Measurements from ENCODE around the gene TMSB10.
A peak's percentile ranks its signal among the peaks of the same experiment; 100 is the strongest.

The TMSB10 gene

DNA sequence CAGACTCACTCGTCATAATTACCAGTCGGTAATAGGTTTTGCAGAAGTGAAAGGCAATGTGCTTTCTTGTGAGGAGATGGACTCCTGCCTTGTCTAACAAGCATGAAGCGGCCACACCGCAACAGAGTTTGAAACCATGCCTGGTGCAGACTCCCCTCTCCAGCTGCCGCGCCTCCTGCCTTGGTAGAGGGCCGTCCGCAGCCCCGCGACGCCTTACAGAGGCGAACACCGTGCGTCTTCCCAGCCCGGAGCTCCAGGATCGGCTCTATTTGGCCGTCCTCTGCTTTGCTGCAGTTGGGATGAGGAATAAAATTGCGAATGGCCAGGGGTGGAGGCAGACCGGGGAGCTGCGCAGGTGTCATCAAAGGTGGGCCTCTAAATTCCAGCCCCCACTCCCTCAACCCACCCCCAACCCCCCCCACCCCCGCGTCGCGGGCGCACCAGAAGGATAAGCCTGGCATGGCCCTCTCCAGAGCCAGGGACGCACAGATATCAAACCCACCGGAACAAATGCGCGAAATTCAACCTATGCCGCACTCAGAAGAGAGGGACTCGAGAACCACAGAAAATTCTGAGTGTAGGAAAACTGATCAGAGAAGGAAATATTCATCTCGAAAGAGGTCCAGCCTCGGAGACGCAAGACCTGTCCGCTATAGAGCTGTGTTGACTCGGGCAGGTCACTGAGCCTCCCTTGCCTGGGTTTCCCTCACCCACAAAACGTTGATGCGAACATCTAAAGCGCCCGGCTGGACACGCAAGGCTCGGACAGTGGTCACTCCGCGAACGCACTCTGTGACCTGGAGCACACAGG is 25.7 kb upstream of the TMSB10 start:
- H3K4me3 ChIP-seq (ENCODE audit: low read depth, low read length) = peak overlapping the region; percentile 50

DNA sequence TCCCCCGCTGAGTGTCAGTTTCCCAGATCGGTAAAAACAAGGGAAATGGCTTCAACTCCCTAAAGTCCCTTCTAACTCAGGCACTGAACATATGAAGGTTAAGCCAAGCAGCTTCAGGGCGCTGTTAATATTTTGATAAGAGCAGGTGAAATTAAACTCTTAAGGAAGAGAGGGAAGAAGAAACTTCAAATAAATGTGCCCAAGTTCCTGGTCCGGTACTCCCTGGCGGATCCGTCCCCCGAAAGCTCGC is 25.1 kb upstream of the TMSB10 start:
- H3K4me3 ChIP-seq (ENCODE audit: low read depth, low read length) = peak overlapping the region; percentile 50

DNA sequence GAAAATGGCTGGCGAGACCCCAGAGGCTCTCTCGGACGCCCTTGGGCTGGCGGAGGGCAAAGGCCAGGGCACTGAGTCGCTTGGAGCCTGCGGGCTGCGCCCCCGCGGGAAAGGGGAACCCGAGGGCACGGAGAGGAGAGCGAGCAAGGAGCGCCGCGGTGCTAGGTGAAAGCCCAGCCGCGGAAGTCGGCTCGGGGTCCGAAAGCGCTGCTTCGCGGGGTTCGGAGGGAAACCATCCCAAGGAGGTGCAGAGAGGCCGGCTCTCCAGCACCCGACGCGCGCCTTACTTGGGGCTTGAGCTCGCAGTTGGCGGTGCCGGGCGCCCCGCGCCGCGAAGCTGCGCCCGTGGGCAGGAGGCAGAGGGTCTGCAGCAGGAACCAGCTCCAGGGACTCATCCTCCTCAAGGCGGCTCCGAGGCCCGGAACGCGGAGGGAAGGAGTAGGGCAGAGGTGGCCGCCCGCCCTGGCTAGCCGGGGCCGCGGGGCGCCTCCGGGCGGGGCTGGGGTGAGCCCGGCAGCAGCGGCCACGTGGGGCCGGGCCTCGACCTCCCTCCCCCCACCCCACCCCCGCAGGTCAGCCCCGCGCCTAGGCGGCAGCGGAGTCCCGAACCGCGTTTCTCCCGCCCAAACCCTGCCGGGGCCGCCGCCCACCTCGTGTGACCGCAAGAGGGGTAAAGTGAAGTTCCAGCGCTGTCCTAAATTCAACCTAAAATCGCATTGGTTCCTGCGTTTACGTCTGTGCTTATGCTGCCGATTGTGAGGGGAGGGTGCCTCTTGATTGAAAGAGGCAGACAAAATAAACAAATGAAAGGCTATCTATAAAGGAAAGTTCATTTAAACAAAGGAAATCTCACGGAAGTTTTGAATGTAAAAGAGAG is 24.6 kb upstream of the TMSB10 start, which contains the start of gene TRABD2A:
Gene TRABD2A (minus strand): TSS at position 440 of the 877 bp plus-strand sequence. CDS start 45 bp downstream, at position 395.
- peak within 1 kb of the TSS; percentile 50 for H3K4me3 ChIP-seq (ENCODE audit: low read depth, low read length)

DNA sequence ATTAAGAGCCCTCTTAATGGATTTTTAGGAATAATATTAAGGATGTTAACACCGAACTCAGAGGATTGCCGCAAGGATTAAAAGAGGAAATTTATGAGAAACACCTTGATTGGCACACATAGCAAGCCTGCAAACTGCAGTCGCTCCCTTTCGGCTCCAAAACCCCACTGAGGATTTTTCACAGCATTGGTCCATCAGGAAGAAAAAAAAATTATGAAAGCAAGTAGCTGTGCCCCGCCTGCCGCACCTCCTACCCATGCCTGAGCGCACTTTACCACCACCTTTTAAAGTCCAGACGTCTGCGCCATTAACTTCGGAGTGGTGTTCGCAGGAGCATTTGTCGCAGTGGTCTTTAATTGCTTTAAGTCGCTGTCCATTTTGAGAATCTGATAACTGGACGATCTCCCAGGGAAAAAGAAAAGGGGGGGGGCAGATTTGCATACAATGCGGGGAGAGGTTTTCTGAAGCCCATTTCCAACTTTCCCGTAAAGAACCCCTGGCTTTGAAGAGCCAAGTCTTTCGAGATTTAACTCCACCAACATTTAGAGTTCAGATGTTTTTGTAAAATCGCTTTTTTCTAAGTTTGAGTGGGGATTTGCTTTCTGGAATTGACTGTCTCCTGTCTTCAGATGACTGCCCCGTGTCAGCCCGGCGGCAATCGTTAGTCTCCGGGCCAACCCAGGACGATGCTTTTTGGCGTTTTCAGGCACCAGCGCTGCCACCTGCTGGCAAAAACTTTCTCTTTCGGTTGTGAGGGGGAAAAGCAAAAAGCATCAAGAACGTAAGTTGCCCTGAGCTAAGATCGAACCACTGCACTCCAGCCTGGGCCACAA is 23.7 kb upstream of the TMSB10 start:
- peak overlapping the region; percentile 38 for H3K4me3 ChIP-seq (ENCODE audit: low read depth, low read length)

DNA sequence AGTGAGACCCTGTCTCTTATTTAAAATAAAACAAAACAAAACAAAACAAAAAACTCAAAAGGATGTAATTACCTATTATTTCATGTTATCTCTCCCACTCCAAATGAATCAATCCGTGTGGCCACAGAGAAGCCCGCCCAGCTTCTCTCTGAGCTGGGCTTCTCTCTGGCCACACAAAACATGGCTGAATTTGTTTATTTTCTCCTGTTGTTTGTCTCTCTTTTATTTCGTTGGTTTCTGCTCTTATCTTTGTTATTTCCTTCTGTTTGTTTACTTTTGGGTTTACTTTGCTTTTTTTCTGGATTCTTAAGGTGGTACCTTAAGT is 23.1 kb upstream of the TMSB10 start:
- H3K4me3 ChIP-seq (ENCODE audit: low read depth, low read length) = no peak overlapping the region

DNA sequence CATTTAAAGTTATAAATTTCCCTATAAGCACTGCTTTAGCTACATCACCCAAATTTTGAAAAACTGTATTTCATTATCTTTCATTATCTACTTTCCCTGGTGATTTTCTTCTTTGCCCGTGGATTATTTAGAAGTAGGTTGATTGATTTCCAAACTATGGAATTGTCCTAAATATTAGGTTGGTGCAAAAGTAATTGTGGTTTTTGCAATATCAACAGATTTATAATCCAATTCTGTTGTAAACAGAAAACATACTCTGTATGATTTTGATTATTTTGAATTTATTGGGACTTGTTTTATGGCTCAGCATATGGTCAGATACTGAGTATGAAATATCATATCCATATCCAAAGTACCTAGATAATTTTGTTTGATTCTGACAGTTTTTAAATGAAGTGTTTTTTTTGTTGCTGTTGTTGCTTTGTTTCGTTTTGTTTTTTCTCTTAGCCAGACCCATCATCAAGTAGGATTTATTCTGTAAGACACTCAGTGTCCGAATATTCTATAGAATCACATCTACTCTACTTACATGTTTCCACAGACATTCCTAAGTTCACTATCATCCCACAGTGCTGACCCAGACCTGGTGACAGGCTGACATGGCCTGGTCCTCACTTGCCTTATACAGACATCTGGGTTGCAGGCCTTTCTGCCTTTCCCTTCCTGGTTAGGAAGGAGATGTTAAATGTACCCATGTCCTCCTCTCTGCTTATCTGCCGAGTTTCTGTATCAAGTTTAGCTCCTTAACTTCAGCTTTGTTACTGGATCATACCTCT is 22.5 kb upstream of the TMSB10 start:
- no peak overlapping the region for H3K4me3 ChIP-seq (ENCODE audit: low read depth, low read length)

DNA sequence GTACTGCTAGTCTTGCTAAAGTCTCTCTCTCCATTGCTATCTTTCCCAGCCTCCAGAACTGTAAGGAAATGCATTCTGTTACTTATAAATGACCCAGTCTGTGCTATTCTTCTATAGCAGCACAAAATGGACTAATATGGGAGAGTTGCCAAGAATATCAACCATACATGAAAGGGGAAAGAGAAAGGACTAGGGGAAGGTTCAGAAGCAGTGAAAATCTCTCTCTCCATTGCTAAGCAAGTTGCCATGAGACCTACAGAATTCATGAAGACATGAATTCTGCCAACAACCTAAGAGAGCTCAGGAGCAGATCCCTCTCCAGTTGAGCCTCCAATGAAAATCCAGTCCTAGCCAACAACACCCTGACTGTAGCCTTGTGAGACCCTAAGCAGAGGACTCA is 21.0 kb upstream of the TMSB10 start:
- H3K4me3 ChIP-seq (ENCODE audit: low read depth, low read length) = no peak overlapping the region

DNA sequence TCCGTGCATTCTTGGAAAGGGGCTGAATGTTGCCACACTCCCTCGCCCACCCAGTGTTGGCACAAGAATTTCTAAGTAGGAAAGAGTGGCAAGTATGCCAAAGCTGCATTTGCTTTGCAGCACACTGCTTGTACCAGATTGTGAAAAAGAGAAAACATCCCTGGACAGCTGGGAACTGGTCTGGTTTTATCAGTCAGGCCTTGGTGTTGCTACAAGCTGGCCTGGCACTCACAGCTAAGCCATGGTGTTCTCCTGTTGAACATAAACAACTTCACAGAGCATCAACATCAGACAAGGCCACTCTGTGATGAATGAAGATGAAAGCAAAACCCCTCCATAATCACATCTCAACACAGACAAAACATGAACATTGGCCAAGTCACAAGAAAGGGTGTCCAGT is 20.3 kb upstream of the TMSB10 start:
- H3K4me3 ChIP-seq (ENCODE audit: low read depth, low read length) = no peak overlapping the region

DNA sequence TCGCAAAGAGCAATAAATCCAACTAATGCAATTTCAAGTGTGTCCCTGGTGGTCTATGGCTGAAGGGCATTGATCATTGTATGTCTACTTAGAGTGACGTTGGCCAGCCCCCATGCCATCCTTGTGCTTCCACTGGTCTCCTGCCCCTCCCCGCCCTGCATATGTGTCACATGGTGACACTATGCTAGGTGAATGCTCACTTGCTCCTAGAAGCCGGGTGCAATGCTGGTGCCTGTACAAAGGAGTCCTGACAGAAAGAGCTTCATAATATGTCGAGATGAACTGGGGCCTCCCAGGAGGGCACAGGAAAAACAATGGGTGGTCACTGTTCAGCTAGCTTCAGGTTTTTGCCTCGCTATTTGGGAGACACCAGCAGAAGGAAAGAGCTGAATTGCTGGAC is 18.7 kb upstream of the TMSB10 start:
- H3K4me3 ChIP-seq (ENCODE audit: low read depth, low read length) = no peak overlapping the region

DNA sequence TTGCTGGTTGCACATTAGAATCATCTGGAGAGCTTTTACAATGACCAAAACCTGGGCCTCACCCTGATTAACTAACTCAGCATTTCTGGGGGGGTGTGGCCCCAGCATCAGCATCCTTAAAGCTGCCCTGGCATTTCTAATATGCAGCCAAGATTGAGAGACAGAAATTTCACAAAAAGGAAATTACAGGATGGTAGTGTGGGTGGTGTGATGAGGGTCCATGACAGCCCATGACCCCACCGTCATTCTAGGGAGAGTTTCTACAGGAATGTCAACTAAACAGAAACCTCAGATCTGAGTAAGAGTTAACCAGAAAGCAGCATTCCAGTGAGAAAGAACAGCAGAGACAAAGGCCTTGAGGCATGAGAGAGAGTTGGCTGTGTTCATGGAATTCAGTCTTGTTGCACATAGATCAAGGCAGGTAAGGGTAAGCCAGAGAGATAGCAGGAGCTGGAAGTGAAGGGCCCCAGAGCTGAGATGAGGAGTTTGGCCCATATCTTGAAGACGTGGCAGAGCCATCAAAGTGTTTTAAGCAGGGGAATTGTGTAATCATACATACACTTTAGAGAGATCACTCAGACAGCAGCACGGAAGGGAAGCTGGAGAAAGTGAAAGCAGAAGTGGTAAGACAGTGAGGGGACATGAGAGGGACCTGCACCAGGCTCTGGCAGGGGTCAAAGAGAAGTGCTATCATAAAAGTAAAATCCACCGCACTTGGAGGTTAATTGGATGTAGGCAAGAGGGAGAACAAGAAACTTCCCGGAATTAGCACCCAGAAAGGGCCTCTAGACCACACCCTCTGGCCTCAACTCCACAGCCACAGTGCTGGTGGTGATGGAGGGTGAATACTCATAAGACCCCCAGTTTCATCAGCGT is 16.8 kb upstream of the TMSB10 start:
- no peak overlapping the region for H3K4me3 ChIP-seq (ENCODE audit: low read depth, low read length)

DNA sequence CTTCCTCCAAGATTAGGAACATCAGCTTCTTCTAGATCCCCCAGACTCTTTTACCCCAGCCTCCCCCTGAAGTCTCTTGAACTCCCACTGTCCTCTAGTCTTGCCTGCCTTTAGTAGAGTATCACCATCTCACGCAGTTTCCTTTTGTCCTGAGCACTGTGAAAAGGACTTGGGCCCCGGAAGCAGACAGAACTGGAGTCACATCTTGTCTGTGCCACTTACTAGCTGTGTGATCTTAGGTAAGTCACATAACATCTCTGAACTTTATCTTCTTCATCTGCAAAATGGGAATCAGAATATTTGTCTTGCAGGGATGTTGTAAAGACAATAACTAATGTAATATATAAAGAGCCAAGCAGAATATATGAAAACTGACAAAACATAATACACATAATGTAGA is 16.1 kb upstream of the TMSB10 start:
- no peak overlapping the region for H3K4me3 ChIP-seq (ENCODE audit: low read depth, low read length)

DNA sequence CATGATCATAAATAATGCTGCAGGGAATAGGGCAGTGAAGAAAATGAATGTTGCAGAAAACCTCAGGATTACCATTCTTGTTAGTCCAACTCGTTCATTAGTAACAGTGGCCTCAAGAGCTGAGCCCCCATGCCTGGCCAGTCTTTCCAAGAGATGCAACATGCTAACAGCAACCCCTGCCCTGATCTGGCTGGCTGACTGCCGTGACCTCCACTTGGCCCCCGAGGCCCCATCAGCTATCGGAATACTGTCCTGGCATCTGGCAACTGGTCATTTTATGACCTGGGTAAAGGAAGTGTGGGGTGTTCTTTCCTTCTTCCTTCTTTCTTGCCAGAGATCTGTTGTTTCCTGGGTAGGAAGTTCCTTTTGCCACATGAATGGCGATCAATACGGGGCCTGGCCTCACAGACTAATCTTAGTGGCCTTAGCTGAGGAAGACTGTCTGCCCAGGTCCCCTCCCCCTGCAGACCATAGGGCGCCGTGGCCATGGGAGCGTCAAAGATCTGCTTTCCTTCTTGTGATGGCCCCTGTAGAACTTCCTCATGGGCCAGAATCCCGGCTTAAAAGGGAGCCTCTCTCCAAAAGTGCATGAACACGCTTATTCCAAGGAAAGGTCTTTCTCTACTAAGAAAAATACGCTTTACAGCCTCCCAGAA is 14.0 kb upstream of the TMSB10 start:
- H3K4me3 ChIP-seq (ENCODE audit: low read depth, low read length) = no peak overlapping the region

DNA sequence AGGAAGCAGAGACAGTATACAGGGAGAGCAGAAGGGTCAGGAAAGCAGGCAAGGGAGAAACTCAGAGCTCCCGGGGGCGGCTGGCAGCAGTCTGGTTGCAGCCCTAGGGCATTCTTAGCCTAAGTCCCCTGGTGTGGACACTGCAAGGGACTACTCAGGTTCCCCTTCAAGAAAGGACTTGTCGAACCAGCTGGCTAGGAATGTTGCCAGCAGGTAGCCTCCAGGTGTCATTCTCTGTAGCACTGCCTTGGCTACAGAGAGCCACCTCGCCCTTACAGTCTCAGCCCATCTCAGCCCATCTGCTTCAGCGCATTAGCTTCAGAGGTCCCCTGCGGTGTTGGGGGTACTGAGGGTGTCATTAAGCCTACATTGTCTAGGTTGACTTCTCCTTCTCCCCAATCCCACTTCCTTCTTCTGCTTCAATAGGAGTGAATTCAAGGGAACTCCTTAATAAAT is 11.3 kb upstream of the TMSB10 start:
- no peak overlapping the region for H3K4me3 ChIP-seq (ENCODE audit: low read depth, low read length)

DNA sequence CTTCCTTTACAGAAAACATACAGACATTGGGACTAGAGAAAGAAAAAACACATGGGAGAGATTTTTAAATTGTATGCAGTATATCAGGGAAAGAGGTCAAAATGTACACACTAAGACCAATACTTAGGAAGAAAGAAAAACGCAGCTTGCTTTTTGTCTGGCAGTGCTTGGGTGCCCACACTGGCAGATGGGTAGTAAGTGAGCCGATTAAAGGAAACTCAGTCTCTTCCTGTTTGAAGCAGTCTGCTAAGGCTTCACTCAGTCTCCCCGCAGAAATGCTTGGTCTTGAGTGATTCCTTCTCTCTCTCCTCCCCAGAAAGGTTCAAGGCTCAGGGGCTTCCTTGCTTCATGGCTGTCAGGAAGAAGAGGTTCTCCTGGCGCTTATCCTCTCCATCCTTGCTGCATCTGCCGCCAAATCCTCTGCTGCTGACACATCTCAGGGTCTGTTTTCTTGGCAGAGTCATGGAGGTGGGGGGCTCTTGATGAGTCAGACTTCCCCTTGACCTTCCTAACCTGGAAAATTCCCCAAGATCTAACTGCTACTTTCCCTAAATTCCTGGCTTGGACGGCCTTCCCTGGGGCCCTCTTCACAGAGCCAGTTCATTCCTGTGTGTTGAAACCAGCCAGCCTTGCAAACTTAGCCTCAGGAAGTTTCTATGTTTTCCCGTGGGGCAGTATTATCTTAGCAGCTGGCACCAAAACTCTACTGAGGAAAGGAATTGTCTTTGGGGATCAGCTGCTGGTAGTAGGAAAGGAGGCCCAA is 10.5 kb upstream of the TMSB10 start:
- H3K4me3 ChIP-seq (ENCODE audit: low read depth, low read length) = no peak overlapping the region

DNA sequence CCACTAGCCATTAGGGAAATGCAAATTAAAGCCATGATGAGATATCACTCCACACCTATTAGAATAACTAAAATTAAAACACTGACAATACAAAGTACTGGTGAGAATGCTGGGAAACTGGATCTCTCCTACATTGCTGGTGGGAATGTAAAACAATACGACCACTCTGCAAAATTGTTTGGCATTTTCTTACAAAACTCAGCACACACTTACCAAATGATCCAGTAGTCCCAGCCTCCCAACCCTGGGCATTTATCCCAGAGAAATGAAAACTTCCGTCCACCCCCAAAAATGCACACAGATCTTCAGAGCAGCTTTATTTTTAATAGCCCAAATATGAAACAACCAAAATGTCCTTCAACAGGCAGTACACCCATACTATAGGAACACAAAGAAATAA is 8.9 kb upstream of the TMSB10 start:
- H3K4me3 ChIP-seq (ENCODE audit: low read depth, low read length) = no peak overlapping the region

DNA sequence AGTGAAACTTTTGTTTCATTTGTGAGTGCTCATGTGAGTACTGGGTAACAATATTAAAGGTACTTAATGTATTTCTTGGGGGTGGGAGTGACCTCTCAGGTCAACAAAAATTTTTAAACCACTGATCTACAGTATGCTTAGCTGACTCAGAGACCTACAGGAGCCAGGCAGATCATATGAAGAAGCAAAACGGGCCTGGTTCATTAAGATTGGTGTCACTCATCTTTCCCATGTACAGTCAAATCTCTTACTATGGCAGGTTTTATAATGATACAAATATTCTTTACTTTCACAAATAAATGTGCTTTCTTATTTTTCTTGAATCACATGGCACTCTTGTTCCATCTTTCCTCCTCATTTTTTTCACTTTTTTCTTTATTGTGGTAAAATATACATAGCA is 7.7 kb upstream of the TMSB10 start:
- H3K4me3 ChIP-seq (ENCODE audit: low read depth, low read length) = no peak overlapping the region

DNA sequence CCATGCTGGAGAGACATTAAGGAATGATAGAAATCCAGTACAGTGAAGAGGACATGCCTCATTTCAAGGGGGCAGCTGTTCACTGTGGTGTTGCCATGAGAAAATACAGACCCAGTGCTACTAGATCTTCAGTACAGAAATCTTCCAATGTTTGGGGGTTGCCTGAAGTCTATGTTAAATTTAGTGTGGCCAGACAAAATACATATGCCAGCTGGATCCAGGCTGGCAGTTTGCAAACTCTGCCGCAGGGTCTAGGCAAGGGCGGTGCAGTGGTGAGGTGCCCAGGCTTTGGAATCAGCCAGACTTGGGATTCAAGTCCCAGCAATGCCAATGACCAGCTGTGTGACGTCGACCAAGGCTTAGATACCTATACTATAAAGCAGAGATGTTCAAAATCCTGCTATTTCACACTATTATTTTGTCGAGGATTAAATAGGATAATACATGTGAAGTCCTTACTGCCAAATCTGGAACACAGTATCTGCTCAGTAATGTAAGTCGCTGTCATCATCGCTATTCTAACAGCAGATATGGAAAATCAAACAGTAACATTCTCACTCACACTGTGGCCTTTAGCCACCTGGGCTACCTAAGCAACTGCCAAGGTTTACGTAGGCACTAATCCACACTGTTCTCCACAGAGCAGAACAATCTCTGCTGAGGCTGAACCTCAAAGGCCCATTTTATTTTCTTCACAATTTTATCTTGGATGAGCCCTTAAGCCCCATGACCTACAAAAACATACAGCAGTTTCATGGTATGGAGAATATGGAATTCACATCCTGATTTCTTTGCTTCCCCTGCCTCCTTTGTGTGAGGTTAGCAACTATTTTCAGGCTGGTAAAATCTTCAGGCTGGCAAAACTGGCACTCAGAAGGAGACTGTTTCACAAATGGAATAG is 5.9 kb upstream of the TMSB10 start:
- H3K4me3 ChIP-seq (ENCODE audit: low read depth, low read length) = no peak overlapping the region

DNA sequence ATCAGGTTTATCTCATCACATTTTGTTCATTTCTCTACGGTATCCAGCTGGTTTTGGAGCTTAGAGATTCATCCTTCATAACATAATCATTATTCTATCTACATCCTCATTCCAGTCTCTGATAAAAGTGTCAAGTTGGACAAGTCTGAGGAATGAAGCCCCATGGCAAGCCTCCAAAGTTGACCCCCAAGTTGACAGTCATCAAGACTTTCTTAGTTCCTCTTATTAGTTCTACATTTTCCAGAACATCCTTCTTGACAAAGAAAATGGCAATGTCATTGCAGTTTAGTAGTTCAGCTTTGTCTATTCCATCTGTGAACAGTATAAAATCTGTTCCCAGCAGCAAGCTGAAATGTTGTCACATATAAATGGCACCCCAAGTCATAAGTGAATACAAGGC is 4.5 kb upstream of the TMSB10 start:
- no peak overlapping the region for H3K4me3 ChIP-seq (ENCODE audit: low read depth, low read length)
